HG03060 (cell line): Measurements from ENCODE around the gene HIVEP3.

Source experiments
- ATAC-seq: cut with Tn5 transposase; IDR thresholded peaks from one replicate; pipeline ENCODE4 v1.9.1; 2021; ENCODE audit warnings: low read depth, moderate number of reproducible peaks; ENCODE audit not compliant: unreplicated experiment

Gene HIVEP3

DNA sequence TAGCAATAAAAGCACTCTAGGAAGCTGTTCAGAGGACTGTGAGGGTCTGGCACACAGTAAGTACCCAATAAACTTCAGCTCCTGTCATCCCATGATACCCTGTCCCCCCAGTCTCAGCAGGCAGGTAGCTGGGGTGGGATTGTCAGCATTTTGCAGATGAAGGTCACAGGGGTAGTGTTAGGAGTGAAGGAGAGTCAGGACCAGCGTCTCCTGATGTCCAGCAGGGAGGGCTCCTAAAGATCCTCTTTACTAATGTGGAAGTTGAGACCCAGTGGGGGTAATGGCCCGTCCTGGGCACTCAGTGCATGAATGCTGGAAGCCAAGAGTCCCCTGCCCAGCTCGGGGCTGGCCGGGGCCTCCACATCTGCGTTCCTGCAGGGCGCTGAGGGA lies 402.9 kb downstream of the HIVEP3 start:
- ATAC-seq = no peak

DNA sequence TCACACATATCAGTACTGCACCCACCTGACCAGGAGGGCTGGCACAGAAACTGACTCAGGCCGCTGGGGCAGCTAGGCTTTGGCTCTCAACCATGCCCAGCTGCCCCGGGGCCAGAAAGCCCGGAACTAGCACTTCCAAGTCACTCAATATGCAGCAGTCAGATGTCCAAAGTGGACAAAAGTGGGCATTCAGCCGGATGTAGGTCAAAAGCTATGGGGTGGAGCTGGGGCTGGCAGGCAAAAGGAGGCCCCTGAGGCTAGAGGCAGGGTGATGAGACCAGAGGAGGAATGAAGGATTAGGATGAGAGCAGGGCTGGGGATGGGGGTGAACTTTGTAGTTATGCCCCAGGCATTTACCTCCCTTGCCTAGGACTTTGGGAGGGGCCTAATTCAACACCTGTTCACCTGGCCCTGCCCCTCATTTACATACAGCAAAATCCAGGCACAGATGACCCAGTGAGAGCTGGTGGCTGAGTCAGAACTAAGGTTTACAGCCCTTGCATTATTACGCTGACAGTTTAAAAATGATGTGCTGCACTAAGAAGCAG lies 403.5 kb downstream of the HIVEP3 start:
- no peak for ATAC-seq

DNA sequence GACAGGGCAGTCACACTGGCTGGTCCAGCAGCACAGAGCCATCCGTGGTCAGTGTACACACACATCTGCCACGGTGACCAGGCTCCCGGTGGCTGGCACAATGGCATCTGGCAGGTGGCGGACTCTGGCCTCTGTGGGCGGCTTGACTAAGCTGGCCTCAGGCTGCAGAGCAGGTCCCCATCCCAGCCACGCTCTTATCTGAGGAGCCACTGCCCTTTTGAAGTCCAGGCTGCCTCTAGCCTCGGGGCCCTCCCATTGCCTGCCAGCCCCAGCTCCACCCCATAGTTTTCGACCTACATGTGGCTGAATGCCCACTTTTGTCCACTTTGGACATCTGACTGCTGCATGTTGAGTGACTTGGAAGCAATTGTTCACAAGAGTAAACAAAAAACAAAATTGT lies 404.3 kb downstream of the HIVEP3 start:
- no peak for ATAC-seq

DNA sequence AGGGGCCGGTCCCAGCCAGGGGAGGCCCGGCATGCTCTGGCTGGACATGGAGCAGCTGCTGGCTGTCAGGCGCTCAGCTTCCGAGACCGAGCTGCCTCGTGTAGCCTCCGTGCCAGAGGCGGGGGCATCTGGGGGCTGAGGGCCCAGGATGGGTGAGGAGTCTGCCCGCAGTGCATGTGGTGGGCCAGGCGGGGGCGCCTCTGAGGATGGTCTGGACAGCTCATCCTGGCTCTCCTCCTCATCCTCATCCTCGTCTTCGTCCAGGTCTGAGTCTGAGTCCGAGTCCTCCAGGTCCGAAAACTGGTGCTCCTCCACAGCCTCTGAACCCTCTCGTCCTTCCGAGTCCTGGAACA lies 405.4 kb downstream of the HIVEP3 start:
- ATAC-seq = no peak

DNA sequence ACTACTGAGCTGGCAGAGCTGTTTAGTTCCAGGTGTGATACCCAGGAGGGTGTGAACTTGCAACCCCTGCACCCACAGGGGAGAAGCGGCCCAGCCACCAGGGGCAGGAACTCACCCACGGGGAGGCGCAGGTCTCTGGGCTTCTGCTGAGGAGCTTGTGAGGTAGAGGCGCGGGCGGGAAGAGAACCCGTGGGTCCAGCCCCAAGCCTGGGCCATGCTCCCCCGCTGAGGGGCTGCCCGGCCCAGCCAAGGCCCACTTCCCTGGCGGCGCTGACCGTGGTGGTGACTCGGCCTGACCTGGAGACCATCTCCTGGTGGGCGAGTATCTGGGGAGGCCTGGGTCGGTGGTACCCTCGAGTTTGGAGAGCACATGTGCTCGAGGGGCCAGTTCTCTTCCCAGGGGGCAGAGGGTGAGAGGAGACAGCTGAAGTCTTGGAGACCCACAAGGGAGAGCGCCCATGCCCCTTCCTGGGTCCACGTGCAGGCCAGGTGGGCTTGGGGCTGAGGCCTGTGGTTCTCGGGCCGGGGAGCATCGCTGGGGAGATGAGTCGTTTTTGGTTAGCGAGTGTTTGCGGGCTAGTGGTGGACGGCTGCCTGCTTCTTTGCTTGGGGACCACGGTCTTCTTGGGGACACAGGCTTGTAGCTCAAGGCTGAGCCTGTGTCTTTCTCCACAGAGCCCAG lies 405.9 kb downstream of the HIVEP3 start:
- ATAC-seq = no peak

DNA sequence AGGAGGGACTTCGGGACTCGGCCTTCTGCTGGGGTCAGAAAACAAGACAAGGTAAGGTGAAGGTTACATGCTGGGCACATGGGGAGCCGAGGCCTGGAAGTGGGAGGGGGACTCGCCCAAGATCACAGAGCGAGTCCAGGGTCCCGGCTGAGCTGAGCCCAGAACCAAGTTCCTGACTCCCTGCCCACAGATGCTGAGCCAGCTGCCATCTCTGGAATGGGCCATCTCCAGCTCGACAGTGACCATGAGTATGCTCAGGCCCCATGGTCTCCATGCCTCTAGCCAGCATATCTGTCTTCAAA lies 407.5 kb downstream of the HIVEP3 start:
- ATAC-seq = no peak

DNA sequence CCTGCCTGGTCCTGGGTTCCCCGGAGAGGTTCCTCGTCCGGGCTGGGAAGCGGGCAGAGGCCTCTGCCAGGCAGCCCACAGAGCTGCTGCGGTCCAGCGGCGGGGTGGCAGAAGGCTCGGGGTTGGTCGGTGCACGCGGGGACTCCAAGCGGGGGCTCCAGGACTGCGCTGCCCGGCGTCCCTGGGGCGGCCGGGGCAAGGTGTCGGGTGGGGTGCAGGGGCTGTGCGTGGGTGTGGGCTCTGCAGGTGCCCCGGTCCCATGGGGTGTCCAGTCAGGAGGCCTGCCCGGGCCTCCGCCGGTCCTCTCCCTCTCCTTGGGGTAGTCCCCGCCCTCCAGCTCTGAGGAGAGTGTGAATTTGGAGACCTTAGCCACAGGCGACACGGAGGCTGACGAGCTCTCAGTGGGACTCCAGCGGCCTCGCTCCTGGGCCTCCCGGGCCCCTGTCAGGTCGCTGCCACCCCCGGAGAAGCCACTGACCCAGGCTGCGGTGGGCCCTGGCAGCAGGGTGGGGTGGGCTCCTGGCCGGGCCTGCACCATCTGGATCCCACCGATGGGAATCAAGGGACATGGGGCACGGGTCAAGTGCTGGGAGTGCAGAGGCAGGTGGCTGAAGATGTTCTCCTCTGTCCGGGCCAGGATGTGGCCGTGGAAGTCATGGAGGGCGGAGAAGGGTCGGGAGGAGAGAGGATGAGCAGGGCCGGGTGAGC lies 408.0 kb downstream of the HIVEP3 start:
- no peak for ATAC-seq

DNA sequence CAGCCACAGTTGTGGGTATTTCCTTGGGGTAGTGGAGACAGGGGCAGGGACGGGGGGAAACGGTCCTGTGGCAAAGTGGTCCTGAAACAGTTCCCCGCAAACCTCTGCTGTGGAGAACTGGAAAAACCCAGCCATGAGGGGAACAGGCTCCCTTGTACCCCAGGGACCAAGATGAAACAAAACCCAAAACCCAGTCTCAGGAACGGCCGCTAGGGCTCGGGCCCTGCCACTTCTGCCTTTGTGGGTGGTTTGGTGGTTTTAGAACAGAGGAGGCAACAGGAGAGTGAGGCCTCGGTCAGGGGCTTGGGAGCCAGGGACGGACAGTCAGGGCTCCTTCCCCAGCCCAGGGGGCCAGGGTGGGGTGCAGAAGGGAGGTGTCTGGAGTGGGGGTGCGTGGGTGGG lies 409.5 kb downstream of the HIVEP3 start:
- ATAC-seq = no peak

DNA sequence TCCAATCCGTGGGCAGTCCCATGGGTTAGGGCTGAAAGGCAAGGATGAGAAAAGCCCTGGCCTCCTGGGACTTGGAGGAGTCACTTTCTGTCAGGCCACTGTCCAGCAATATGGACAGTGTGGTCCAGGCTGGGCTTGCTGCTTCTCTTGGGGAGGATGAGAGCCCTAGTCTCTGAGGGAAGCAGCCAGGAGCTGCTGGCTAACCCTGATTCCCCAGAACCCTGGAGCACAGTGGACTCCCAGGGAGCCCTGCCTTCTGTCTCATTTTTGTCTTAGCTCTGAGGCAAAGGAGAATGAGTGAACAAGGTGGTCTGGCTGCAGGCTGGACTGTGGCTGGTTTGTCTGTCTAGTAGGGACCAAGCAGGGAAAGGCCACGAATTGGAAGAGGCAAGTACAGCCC lies 410.4 kb downstream of the HIVEP3 start:
- no peak for ATAC-seq

DNA sequence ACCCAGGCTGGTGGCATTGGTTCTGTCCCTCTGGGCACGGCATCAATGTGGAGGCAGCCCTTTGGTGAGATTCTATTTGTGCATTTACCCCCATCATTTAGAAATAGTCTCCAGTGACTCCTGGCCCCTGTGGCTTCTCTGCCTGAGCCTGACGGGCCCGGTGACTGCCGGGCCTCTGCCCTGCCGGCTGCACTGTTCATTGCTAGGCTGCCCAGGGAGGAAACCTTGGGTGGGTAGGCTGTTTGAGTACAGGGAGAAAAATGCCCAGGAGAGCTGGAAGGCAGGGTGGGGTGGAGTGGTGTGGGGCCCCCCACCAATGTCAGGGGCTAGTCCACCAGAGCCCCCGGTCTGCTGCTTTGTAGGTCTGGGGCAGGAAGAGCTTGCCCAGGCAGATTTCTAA lies 410.9 kb downstream of the HIVEP3 start:
- ATAC-seq = no peak

DNA sequence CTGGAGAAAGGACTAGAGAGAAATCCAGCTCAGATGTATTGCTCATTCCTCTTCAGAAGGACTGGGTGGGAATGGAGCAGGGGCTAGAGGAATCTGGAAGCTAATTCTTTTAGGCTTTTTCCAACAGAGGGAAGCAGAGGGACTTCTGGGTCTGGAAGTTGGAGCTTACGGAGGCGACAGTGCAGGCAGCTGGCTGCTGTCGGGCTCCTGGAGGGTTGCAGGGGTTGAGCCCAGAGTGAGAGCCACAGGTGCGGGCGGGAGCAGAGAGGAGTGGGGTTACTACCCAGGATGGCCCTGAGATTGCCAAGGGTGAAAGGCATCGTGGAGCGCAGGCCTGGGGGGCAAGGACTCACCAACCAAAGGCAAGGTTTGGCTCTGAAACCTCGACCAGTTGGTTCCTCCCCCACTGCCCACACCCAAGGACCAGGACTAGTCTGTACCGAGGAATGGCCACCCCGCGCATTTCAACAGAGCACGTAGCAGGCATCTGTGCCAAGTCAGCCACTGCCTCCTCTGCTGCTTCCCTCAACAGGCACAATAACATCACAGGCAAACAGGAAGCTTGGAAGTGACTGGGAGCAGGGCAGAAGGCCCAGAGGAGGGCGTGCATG lies 411.5 kb downstream of the HIVEP3 start:
- ATAC-seq = no peak

DNA sequence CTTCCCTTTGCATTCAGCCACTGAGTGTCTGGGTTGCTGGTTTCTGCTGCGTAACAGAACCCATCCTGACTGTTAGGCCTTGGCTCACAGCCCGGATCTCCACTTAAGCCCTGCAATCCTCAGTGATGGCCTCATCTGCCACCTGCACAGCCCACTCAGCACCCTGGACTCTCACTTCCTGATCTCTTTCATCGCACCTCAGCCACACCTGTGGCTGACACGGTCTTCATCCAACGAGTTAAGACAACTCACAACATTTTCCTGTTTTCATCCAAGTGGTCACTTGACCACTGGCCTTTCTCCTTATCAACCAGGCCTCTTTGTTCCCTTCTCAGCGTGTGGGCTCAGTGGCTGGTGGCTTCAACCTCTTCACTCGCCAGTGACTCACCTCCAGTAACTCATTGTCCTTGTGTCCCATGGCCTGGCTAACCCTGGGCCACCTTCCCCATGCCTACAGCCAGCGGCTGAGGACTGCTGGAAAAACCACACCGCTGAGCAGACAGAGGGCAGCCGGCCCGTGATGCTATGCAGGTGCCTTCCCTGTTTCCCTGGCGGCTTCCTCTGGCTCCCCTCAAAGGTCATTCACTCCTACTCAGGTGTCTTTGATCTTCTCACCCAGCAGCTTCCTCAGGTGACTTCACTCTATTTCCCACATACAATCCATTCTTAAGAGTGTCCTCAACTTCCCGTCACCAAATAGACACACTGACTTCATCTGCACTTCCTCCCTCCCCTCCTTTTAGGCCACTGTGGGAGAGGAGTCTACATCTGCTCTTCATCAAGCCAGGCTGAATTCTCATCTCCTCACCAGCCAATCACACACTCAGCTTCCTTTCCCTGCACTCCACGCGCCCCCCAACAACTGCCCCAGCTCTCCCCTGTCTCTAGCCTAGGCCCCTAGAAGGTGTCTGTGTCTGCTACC lies 414.3 kb downstream of the HIVEP3 start:
- ATAC-seq = no peak

DNA sequence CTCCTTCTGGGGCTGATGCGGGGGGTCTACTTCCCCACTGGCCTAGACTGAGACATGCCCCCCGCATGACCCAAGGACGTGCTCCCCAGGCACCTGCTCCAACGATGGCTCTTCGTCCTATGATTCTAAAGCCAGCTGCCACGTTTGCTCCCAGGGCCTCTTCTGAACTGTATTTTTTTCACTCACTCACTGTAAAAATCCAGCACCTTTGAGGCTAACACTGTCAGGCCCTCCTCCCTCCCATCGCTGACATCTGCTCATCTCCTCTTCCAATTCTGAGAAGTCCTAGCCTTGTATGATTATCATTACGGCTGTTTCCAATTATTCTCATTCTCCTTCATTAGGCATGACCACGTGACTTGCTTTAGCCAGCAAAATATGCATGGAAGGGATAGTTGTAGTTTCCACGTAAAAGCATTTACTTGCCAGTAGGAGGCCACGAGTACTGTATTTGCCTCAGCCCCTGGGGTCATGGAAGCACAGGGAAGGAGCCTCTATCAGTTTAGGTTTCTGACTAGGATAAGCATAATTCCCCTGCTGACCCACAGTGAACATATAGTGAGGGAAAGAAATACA lies 415.1 kb downstream of the HIVEP3 start:
- no peak for ATAC-seq

DNA sequence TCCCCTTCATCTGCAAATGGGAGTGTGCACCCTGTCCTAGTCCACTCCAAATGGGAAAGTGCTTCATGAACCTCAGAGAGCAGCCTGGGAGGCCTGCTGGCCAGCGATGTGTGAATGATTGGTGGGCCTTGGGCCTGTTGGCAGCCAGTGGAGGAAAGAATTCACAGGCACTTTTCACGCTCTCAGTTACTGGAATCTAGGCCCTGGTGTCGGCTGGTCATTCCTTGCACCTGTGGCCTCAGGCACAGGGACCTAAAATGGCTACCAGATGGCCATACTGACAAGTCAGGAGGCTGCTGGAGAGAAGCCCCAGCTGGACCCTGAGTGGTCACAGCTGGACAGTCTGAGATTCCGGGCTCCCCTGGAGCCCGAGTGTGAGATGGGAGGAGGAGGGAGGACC lies 415.8 kb downstream of the HIVEP3 start:
- no peak for ATAC-seq

DNA sequence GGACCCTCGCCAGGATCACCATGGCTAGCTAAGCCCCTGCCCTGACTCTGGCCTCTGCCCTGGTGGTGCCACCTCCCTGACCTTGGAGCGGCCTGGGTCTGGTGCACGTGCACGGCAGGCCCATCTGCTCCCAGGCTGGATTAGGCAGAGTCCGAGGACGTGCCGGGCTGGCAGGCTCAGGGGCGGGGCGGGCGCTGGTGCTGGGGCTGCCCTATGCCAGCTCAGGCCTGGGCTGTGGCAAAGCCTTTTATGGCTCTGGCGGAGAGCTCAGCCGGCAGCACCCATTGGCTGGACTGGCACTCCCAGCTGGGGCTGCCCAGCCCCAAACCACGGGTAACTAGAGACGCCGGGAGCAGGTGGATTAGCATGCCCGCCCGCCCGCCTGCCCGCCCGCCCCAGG lies 417.1 kb downstream of the HIVEP3 start:
- no peak for ATAC-seq

DNA sequence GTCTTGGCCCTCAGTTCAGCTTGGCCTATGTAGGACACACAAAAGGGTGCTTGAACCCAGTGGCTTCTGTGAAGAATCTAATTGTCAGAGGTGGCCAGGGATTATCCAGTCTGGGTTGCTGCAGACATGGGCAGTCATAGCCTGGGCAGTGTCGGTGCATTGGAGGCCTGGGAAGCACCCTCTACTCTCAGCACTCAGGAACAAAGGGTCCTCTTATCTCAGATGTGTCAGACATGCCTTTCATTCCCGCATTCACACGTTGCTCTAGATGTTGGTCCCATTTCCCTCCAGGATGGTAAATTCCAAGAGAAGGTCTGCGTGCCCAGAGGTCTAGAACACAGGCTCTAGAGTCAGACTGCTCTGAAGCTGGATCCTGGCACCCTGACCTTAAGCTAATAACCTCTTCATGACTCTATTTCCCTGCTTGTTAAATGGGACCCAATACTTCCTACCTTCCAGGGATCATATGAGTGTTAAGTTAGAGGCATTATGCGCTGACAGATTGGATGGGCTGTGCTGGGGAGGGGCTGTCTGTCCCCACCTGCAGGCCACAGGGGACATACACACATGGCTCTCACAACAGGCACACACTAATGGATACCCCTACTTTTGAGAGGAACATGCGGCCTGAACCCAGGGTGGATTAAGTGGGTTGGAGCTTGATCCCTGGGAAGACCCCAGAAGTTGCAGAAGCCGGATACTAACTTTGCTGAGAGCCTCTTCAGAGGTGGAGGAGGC lies 417.8 kb downstream of the HIVEP3 start:
- no peak for ATAC-seq

DNA sequence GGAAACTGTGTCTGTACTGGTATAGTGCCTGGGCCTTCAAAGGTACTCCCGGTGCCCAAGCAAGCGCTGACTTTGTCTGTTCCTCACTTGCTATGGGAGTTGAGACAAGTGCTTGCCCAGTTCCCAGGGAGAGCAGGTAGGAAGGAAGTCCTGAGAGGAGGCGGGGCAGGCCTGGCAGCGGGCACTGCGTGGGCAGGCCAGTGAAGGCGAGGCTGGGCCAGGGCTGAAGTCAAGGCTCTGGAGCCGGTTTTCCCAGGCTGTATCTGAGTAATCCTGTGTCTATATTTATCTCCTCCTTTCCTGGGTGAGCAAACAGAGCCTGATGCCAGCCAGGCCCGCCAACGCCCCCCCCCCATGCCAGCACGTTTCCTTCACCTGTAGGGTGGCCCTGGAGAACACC lies 418.3 kb downstream of the HIVEP3 start:
- no peak for ATAC-seq

DNA sequence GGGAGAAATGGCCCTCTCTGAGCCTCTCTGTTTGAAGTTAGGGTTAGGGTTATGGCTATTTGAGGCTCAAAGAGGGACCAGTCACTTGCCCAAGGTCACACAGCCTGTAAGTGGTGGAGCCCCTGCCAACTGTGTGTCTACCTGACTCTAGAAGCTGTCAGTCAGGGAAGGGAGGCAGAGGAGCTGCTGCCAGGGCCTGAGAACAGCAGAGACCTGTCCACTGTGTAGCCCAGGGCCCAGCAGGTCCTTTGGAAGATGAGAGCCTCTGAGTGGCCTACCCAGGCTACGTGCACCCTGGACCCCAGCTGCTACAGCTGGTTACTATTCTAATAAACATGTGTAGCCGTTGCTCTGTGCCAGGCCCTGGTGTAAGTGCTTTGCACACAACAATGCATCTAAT lies 419.1 kb downstream of the HIVEP3 start:
- ATAC-seq = no peak

DNA sequence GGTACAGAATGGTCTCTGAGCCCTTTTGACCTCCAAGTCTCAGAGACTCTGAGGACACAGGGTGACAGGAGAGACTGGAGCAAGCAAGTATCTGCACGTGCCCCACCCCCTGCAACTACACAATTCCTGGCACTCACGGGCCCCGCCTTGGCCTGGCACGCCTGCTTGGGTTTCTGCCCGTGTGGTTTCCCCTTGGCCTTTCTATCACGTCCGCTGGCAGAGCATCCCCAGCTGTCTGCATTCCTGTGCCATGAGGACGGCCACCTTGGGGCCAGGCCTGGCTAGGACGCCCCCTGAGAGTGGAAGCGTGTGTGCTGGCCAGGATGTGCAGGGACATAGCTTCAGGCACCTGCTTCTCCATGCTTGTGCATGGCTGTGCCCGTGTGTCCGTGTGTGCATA lies 419.9 kb downstream of the HIVEP3 start:
- ATAC-seq = no peak

DNA sequence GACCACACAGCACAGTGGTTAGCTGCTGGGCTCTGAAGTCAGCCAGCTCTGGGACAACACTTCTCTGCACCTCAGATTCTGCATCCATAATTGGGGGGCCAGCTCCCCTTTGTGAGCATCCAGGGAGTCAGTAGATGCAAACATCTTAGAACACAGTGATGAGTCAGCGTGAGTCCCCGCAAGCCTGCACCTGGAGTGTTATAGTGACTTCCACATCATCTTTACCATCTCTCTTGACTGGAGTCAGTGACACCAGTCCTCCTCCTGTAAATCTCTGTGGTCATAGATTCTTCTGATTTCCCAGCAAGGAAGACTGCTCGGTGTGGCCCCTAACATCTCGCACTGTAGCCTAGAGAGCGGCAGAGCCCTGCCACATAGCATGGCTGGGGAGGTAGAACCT lies 420.3 kb downstream of the HIVEP3 start:
- no peak for ATAC-seq
